Measurements from ENCODE around the gene FNDC11. TPM values are rescaled to one million over a fixed set of nuclear protein-coding genes. Genes with fewer than 3 reads are reported as not detected.

The FNDC11 gene
- total RNA-seq = 0.16 and 1.1 TPM in 2 replicates

GRCh38 chr20:63553933-63554290 is at the start of gene FNDC11:
TSS of gene FNDC11 (plus strand) at chr20:63554159. CDS start at chr20:63555664, 1,505 bp downstream.

GRCh38 chr20:63520504-63520933 is 33.4 kb upstream of the FNDC11 start, which contains the start of gene PPDPF:
TSS of gene PPDPF (plus strand) at chr20:63520765. CDS start at chr20:63521309, 544 bp downstream.

GRCh38 chr20:63536997-63537524 is 16.9 kb upstream of the FNDC11 start, which contains the start of gene PTK6:
TSS of gene PTK6 (minus strand) at chr20:63537376. CDS start at chr20:63537314, 62 bp downstream.

GRCh38 chr20:63547725-63548480 is 6.1 kb upstream of the FNDC11 start, which contains the start of gene SRMS:
TSS of gene SRMS (minus strand) at chr20:63547749. CDS start at chr20:63547463, 286 bp downstream.

GRCh38 chr20:63574156-63574828 is 20.3 kb downstream of the FNDC11 start, which contains the start of gene HELZ2:
TSS of gene HELZ2 (minus strand) at chr20:63574239. CDS start at chr20:63572385, 1,854 bp downstream.

Other genes with a start within 250 kb of the FNDC11 start
- not detected in 2 replicates for gene CHRNA4, start 192.8 kb upstream of the FNDC11 start, total RNA-seq
- not detected in 2 replicates for gene KCNQ2, start 81.5 kb upstream of the FNDC11 start, total RNA-seq
- 3.4 and 12.5 TPM in 2 replicates for gene EEF1A2, start 55.1 kb upstream of the FNDC11 start, total RNA-seq
- 303 and 325 TPM in 2 replicates for gene PPDPF, start 33.4 kb upstream of the FNDC11 start, total RNA-seq
- gene PTK6, start 16.8 kb upstream of the FNDC11 start, total RNA-seq = not detected in 2 replicates
- gene SRMS, start 6.4 kb upstream of the FNDC11 start, total RNA-seq = not detected in 2 replicates
- 37.2 and 45.9 TPM in 2 replicates for gene HELZ2, start 20.1 kb downstream of the FNDC11 start, total RNA-seq
- 12.1 and 13.1 TPM in 2 replicates for gene GMEB2, start 72.9 kb downstream of the FNDC11 start, total RNA-seq
- gene STMN3, start 99.3 kb downstream of the FNDC11 start, total RNA-seq = 20.7 and 69.0 TPM in 2 replicates
- 14.2 and 24.3 TPM in 2 replicates for gene RTEL1, start 104.2 kb downstream of the FNDC11 start, total RNA-seq
- gene TNFRSF6B, start 142.5 kb downstream of the FNDC11 start, total RNA-seq = 127 and 248 TPM in 2 replicates
- gene ARFRP1, start 153.8 kb downstream of the FNDC11 start, total RNA-seq = 35.5 and 39.4 TPM in 2 replicates
- gene ZGPAT, start 153.9 kb downstream of the FNDC11 start, total RNA-seq = 29.5 and 34.1 TPM in 2 replicates
- gene LIME1, start 182.5 kb downstream of the FNDC11 start, total RNA-seq = 3.9 and 6.5 TPM in 2 replicates
- gene SLC2A4RG, start 185.6 kb downstream of the FNDC11 start, total RNA-seq = 68.1 and 97.0 TPM in 2 replicates